ENCODE data around the gene MTHFD2L.

The MTHFD2L gene

GRCh38 chr4:74258963-74259362 lies 101.0 kb downstream of the MTHFD2L start:
- no peak for DNase-seq

GRCh38 chr4:74260036-74260435 lies 102.1 kb downstream of the MTHFD2L start:
- DNase-seq, result no peak

- no peak for DNase-seq
These were observed 104.6 kb downstream of the MTHFD2L start for GRCh38 chr4:74262522-74262921.

- no peak for DNase-seq
These were observed 105.6 kb downstream of the MTHFD2L start for GRCh38 chr4:74263551-74263950.

DNA sequence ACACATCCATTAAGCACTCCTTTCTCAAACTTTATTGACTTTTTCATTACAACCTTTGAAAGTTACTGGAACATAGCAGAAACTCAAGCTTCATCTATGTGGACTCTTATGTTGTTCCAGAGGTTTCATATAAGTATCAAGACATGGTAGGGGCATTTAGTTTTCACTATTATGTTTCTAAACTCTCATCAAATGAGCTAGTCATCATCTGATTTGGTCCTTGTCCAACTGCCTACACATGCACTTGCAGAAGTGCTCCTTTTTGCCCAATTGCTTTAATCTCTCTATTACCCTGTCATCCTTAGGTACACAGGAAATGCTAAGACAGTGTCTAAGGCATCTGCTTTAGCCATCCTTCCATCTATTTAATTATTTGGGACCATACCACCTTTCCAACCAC lies 108.2 kb downstream of the MTHFD2L start:
- DNase-seq, result no peak

DNA sequence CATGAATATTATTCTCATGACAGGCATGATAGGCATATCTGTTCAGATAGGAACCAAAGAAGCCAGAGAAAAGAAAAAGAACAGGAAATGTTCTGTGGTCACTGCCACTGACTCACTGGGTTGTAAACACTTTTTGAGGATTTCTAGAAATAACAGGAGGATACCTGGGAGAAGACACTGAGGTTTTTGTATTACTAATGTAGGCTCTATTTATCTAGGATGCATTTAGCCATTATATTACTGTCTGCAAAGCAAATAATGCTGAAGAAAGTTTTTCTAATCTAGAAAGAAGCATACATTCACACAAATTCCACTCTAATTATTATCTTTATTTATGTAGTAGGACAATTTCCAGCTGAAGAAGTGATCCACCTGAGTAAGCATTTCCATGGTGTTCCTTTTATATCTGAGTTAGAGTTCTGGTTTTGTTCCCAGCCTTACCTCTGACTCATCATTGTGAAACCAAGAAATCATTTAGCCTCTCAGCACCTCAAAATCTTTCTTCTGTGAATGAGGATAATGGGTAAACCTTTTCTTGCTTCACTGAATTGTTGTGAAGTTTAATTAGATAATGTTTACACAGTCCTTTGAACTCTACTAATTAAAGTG lies 110.2 kb downstream of the MTHFD2L start:
- DNase-seq, result no peak

GRCh38 chr4:74268643-74269042 lies 110.7 kb downstream of the MTHFD2L start:
- DNase-seq, result no peak

DNA sequence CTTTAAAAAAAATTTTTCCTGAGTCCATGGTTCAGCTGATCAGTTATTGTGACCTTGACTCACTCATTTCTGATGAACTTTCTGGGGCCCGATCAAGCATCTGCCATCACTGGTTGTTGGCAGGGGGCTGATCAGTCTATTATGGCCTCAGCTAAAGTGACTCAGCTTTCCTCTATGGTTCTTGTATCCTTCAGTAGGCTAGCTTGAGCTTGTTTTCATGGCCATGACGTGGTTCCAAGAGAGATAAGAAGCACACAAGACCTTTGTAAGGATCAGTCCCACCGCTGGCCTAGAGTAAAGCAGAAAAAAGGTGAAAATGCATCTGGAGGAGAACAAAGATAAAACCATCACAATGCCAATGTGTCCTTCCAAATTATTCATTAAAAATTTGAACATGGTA lies 120.6 kb downstream of the MTHFD2L start:
- DNase-seq, result no peak

- no peak for DNase-seq
These were observed 121.8 kb downstream of the MTHFD2L start for GRCh38 chr4:74279716-74280115.

DNA sequence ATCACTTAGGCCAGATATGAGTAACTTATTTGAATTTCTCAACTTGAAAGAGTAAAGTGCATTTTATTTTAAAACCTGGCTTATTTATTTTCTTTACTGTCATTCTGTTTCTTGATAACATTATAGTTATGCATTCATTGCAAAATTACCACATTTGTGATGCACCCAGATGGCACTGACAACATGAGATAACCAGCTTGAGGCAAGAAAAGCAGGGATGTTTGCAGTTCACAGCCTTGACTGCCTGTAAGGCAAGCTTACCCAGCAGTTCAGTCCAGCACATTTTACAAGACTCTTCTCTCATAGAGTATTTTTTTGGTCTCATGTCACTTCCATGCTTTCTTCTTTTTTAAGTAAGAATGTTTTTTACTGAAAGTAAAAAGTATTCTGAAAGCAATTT lies 125.0 kb downstream of the MTHFD2L start:
- no peak for DNase-seq

- DNase-seq, result no peak
These were observed 125.7 kb downstream of the MTHFD2L start for GRCh38 chr4:74283614-74284013.

- DNase-seq, result no peak
These were observed 126.1 kb downstream of the MTHFD2L start for GRCh38 chr4:74284053-74284452.

DNA sequence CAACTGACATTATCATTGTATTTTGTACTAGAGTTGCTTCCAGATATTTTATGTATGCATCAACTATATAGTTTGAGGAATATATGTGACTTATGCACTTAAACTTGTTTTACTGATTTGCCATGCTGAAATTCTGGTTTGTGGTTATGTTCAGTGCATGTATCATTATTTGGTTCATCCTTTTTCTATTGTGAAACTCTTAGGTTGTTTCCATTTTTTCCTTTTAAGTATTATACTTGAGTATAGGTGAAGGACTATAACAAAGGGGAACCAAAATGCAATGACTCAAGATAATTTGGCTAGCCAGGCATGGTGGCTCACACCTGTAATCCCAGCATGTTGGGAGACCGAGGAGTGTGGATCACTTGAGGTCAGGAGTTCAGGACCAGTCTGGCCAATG lies 129.2 kb downstream of the MTHFD2L start:
- no peak for DNase-seq

DNA sequence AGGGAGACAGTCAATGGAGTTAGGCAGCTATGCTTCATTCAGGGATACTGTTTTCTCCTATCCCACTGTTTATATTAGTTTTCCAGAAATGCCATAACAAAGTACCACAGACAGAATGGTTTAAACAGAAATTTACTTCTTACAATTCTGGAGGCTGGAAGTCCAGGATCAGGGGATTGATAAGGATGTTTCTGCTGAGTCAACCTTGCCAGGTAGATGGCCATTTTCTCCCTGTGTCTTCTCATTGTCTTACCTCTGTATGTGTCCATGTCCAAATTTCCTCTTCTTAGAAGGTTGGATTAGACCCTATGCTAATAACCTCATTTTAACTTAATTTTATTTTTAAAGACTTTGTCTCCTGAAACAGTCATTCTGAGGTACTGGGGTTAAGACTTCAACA lies 129.9 kb downstream of the MTHFD2L start:
- DNase-seq, result no peak

DNA sequence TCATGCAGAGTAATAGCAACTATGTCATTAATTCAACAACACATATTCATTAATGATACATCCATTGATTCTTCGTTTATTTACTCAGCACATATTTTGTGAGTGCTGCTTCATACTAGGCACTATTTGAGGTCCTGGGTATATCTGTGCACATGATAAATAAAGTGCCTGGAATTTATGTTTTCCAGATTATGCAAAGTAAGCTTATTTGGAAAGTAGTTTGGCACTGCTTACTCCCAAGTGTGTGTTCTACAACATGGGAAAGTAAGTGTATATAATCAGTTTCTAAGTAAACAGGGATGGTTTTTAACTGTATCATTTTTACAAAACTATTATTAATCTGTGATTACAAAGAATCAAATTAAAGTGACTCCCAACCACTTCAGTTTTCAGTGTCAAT lies 133.6 kb downstream of the MTHFD2L start:
- DNase-seq, result no peak

DNA sequence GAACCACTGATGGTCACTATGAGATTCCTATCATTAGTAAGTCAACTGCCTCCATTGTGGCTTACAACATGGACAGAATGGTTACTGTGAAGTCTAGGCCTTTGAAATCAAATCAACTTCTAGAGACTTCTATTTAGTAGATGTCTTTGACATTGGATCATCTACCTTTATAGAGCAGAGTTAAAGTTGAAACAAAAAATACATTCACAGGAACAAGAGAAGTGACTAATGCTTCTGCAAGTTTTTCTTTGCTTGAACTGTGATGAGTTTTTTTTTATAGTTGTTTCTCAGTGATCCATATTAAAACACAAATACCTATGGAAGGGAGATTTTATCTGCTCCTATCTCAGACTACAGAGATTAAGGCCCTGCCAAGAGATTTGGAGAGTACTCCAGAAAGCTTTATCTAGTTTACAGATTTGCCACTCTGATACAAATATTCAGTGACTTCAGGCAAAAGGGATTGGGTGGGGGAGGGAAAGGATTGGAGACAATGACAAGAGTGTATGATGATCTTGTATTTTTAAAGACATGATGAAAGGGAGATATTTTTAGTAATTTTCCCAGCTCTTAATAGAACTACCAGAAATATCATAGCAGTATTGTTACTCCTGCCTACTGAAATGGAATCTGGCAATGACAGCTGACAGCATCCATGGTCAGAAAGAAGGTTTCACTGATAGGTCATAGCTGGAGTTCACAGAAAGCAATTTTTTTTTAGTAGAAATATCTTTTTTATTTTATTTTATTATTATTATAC lies 134.4 kb downstream of the MTHFD2L start:
- no peak for DNase-seq

GRCh38 chr4:74293558-74293957 lies 135.6 kb downstream of the MTHFD2L start:
- no peak for DNase-seq

DNA sequence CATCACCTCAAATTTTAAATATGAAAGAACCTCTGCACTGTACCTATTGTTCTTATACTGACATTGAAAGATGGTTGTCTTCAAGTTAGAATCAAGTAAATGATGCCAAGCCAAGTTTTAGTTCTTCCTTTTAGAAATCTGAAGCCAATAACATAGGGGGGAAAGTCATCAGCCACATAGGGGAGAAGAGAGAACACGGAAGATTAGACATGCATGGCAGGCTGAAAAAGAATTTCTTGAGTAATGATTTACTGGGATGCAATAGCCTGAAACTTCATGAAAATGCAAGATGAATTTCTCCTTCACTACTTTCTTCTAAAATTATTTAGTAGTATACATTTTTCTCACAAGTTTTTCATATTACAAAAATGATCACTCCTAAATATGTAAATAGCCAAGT lies 136.8 kb downstream of the MTHFD2L start:
- no peak for DNase-seq

- DNase-seq, result no peak
These were observed 139.6 kb downstream of the MTHFD2L start for GRCh38 chr4:74297539-74297938.

GRCh38 chr4:74304095-74304625 lies 146.2 kb downstream of the MTHFD2L start:
- no peak for DNase-seq

GRCh38 chr4:74305000-74305399 lies 147.1 kb downstream of the MTHFD2L start:
- DNase-seq, result no peak

- DNase-seq, result no peak
These were observed 149.3 kb downstream of the MTHFD2L start for GRCh38 chr4:74307170-74307569.

GRCh38 chr4:74308215-74308614 lies 150.3 kb downstream of the MTHFD2L start, which contains the start of gene EPGN:
Gene EPGN, plus strand, starts transcription at chr4:74308470. Its CDS starts 64 bp downstream, at chr4:74308534.
- no peak for DNase-seq

DNA sequence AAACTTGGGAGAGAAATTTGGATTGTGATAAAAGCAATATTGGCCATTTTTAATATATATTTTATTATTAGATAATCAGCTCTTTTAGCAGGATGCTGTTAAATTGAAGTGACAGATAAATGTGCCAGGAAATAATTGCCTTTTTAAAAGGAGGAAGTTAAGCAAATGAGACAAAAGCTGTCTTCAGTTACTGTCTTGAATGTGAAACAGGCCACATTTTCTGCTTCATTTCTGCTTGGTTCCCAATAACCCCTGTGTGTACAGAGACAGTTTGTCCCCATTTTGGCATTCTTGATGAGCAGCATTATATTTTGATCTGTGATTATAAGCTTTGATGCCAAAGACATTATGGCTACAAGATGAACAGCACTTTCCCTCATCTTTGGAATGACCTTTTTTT lies 151.3 kb downstream of the MTHFD2L start:
- no peak for DNase-seq

Measured in NCI-H1694 treated with DMSO at 0.1 percent for 48 hours (cell line).